ENCODE results near the gene SPIRE2.

SPIRE2 gene

GRCh38 chr16:89915303-89916232, 87.3 kb downstream of the SPIRE2 start:
- DNase-seq (ENCODE audit: low read depth) = no peak

- no peak for DNase-seq (ENCODE audit: low read depth)
These were observed 89.6 kb downstream of the SPIRE2 start for GRCh38 chr16:89917773-89918452.

GRCh38 chr16:89918453-89919347, 90.4 kb downstream of the SPIRE2 start, which contains the start of gene MC1R:
Gene MC1R, plus strand, starts transcription at chr16:89918862. Its CDS starts 397 bp downstream, at chr16:89919259.
- DNase-seq (ENCODE audit: low read depth) = no peak

- no peak for DNase-seq (ENCODE audit: low read depth)
These were observed 91.5 kb downstream of the SPIRE2 start for GRCh38 chr16:89919535-89920406.

- DNase-seq (ENCODE audit: low read depth) = no peak
These were observed 92.4 kb downstream of the SPIRE2 start for GRCh38 chr16:89920723-89921122.

Measured in non-pigmented ciliary epithelial cell (primary cell).